ENCODE results near the gene GFOD1. TPM values are rescaled to one million over a fixed set of nuclear protein-coding genes. Genes with fewer than 3 reads are reported as not detected.

GFOD1 gene
- total RNA-seq, 1 experiment from 2014 or later = 6.1 TPM

- Mint-ChIP-seq H3K36me3 (ENCODE audit: insufficient read depth in 1 of 3, low read depth in 3 of 3) (no peaks in the 10 kb centered on the region), H3K4me3 (no peak overlapping the region), H3K27ac (no peak overlapping the region), H3K9me3 (no peaks in the 10 kb centered on the region), H3K4me1 (peaks cover 36% of the 10 kb centered on the region in 2 experiments), H3K27me3 (ENCODE audit: low read depth) (no peaks in the 10 kb centered on the region; the same call in 1 of the 2 replicates)
- Histone ChIP-seq H3K23ac (ENCODE audit: insufficient read length, low read depth, low read length) (no peak overlapping the region), H4K5ac (ENCODE audit: insufficient read length, low read depth, low read length) (no peak overlapping the region), H2BK5ac (ENCODE audit: insufficient read length, low read length) (no peak overlapping the region), H3K27ac (ENCODE audit: insufficient read length, low read depth, low read length) (no peak overlapping the region), H3K79me1 (ENCODE audit: insufficient read depth, low read depth, low read length, poor library complexity, severe bottlenecking) (no peaks in the 10 kb centered on the region), H3K4me1 (ENCODE audit: insufficient read depth, low read length) (no peaks in the 10 kb centered on the region; the same call in 1 of the 2 replicates), H3K18ac (ENCODE audit: insufficient read length, low read depth, low read length) (no peak overlapping the region), H2BK15ac (ENCODE audit: low read depth, low read length) (no peak overlapping the region), H4K20me1 (ENCODE audit: control insufficient read depth, insufficient read depth, insufficient read length) (no peaks in the 10 kb centered on the region), H3K4me2 (ENCODE audit: insufficient read depth, insufficient read length, low read length) (no peak overlapping the region), H4K8ac (replicated peaks; ENCODE audit: insufficient read length, low read depth, low read length) (no peak overlapping the region), H3K79me2 (ENCODE audit: insufficient read depth, low read length) (no peaks in the 10 kb centered on the region), H2BK120ac (ENCODE audit: low read depth, low read length, poor library complexity, severe bottlenecking) (no peak overlapping the region), H3T11ph (ENCODE audit: low read length) (no peak overlapping the region), H3K4ac (ENCODE audit: low read depth, low read length) (no peak overlapping the region), H3K56ac (ENCODE audit: insufficient read length, low read depth, low read length) (no peak overlapping the region), H2BK12ac (ENCODE audit: insufficient read length, low read depth, low read length) (no peak overlapping the region), H3K23me2 (ENCODE audit: insufficient read length, low read depth, low read length, poor library complexity, severe bottlenecking) (no peaks in the 10 kb centered on the region), H3K14ac (ENCODE audit: insufficient read depth, low read length) (no peak overlapping the region), H3K9me3 (ENCODE audit: control insufficient read depth, low read depth, low read length) (no peaks in the 10 kb centered on the region), H2AFZ (ENCODE audit: low read length) (no peak overlapping the region), H3K9ac (ENCODE audit: extremely low read depth, insufficient read length, low read length) (no peak overlapping the region), H4K91ac (ENCODE audit: insufficient read length, low read depth, low read length) (no peak overlapping the region), H2BK20ac (ENCODE audit: low read depth, low read length, poor library complexity, severe bottlenecking) (no peak overlapping the region), H2AK5ac (ENCODE audit: insufficient read length, low read length) (no peak overlapping the region), H3K27me3 (ENCODE audit: insufficient read depth, low read length) (no peaks in the 10 kb centered on the region)
- TF ChIP-seq CTCF (conservative IDR thresholded peaks at IDR 0.05) = no peak
- no CpG with 5 or more reads among the region's 4 CpGs for WGBS (ENCODE audit: extremely low coverage, insufficient read length, low lambda C conversion rate)
- no peak for DNase-seq
Measured at GRCh38 chr6:13527671-13528056, 40.3 kb upstream of the GFOD1 start.
